Raji (cell line): ENCODE measurements around the gene SLC52A3.

ENCODE experiments used
- POLR2A ChIP-seq: IDR thresholded peaks from 2 replicates; pipeline ENCODE4 v1.6.1; 2011; ENCODE audit warnings: low read depth, low read length, control low read depth; ENCODE audit not compliant: insufficient read depth

The SLC52A3 gene

GRCh38 chr20:771741-772464, 3.6 kb upstream of the SLC52A3 start:
- TF ChIP-seq POLR2A: no peak

- TF ChIP-seq POLR2A: no peak
Observed at GRCh38 chr20:770691-771090, 2.4 kb upstream of the SLC52A3 start.

- TF ChIP-seq POLR2A: no peak
Observed at GRCh38 chr20:766906-767305, 1.4 kb downstream of the SLC52A3 start.

GRCh38 chr20:764255-764654, 4.0 kb downstream of the SLC52A3 start:
- no peak for TF ChIP-seq POLR2A

- TF ChIP-seq POLR2A: no peak
Observed at GRCh38 chr20:761418-762381, 6.6 kb downstream of the SLC52A3 start.

GRCh38 chr20:760751-761417, 7.4 kb downstream of the SLC52A3 start:
- no peak for TF ChIP-seq POLR2A

GRCh38 chr20:757506-757905, 10.8 kb downstream of the SLC52A3 start:
- TF ChIP-seq POLR2A: no peak

GRCh38 chr20:755941-756340, 12.4 kb downstream of the SLC52A3 start:
- no peak for TF ChIP-seq POLR2A

GRCh38 chr20:754904-755303, 13.4 kb downstream of the SLC52A3 start:
- no peak for TF ChIP-seq POLR2A

GRCh38 chr20:753897-754635, 14.2 kb downstream of the SLC52A3 start:
- no peak for TF ChIP-seq POLR2A

GRCh38 chr20:753136-753535, 15.2 kb downstream of the SLC52A3 start:
- TF ChIP-seq POLR2A: no peak

- no peak for TF ChIP-seq POLR2A
Observed at GRCh38 chr20:752291-752690, 16.0 kb downstream of the SLC52A3 start.

GRCh38 chr20:751761-752160, 16.5 kb downstream of the SLC52A3 start:
- no peak for TF ChIP-seq POLR2A

- TF ChIP-seq POLR2A: no peak
Observed at GRCh38 chr20:750801-751200, 17.5 kb downstream of the SLC52A3 start.
